Left renal pelvis (tissue), 4 donors: Measurements from ENCODE around the gene KMT2C. TPM values are rescaled to one million over a fixed set of nuclear protein-coding genes. Genes with fewer than 3 reads are reported as not detected.
A peak's percentile ranks its signal among the peaks of the same experiment; 100 is the strongest.
"Not testable (repeated sequence)": the region's sequence is repeated elsewhere in the genome, so short reads cannot be mapped to it uniquely, and the experiment has no call there.

ENCODE experiments used
- DNase-seq, 4 donors: peaks; one replicate each; pipeline ENCODE4 v3.0.0-alpha.2; 2013; ENCODE audit warnings: low read depth in 4 of 4, low spot score in 3 of 4
- polyA plus RNA-seq, 4 donors: library from polyadenylated mRNA; unstranded; fragments of 120-200 nt; gene quantifications; one replicate each; pipeline ENCODE4 v1.2.1, GENCODE V29; 2013; ENCODE audit not compliant: insufficient read length in 4 of 4

The KMT2C gene
- polyA plus RNA-seq = 10 to 100 TPM; 35.9 to 40.9 (median 37.7) TPM

GRCh38 chr7:152435384-152436110 lies at the start of gene KMT2C:
KMT2C (minus strand) TSS chr7:152436003; CDS start chr7:152435786, 217 bp downstream.
- no peak for DNase-seq

GRCh38 chr7:152481082-152481481 lies 45.3 kb upstream of the KMT2C start:
- no peak for DNase-seq

GRCh38 chr7:152480664-152481063 lies 44.9 kb upstream of the KMT2C start:
- DNase-seq = no peak

- no peak for DNase-seq
These were observed 43.8 kb upstream of the KMT2C start for GRCh38 chr7:152479595-152479994.

GRCh38 chr7:152478140-152478539 lies 42.3 kb upstream of the KMT2C start:
- DNase-seq = no peak

GRCh38 chr7:152477079-152477478 lies 41.3 kb upstream of the KMT2C start:
- no peak for DNase-seq

GRCh38 chr7:152476551-152476950 lies 40.7 kb upstream of the KMT2C start:
- no peak for DNase-seq

- DNase-seq = not testable (repeated sequence)
These were observed 35.3 kb upstream of the KMT2C start for GRCh38 chr7:152471023-152471620.

- DNase-seq = not testable (repeated sequence)
These were observed 34.6 kb upstream of the KMT2C start for GRCh38 chr7:152470251-152471022.

- not testable (repeated sequence) for DNase-seq
These were observed 33.8 kb upstream of the KMT2C start for GRCh38 chr7:152469576-152469975.

GRCh38 chr7:152467225-152467624 lies 31.4 kb upstream of the KMT2C start:
- DNase-seq = no peak

GRCh38 chr7:152465119-152465387 lies 29.2 kb upstream of the KMT2C start:
- no peak for DNase-seq

- DNase-seq = peak; percentile 57 to 70 (median 59)
These were observed 28.7 kb upstream of the KMT2C start for GRCh38 chr7:152464312-152465118.

GRCh38 chr7:152463709-152464311 lies 28.0 kb upstream of the KMT2C start:
- DNase-seq = peak; percentile 94 to 99 (median 97)

GRCh38 chr7:152462995-152463708 lies 27.3 kb upstream of the KMT2C start:
- DNase-seq = peak; percentile 43 to 62 (median 56)

GRCh38 chr7:152459724-152460251 lies 24.0 kb upstream of the KMT2C start:
- DNase-seq = no peak

- no peak for DNase-seq
These were observed 15.6 kb upstream of the KMT2C start for GRCh38 chr7:152451356-152451755.

GRCh38 chr7:152445386-152446008 lies 9.7 kb upstream of the KMT2C start:
- not testable (repeated sequence) for DNase-seq

- DNase-seq = no peak
These were observed 7.8 kb upstream of the KMT2C start for GRCh38 chr7:152443586-152443985.
